A673 (cell line): ENCODE measurements around the gene ZNF627. TPM values are rescaled to one million over a fixed set of nuclear protein-coding genes. Genes with fewer than 3 reads are reported as not detected.
"Not testable (repeated sequence)": the region's sequence is repeated elsewhere in the genome, so short reads cannot be mapped to it uniquely, and the experiment has no call there.

Source experiments
- BruUV-seq: library from RNA; stranded (reverse); fragments of 400-500 nt; replicated peaks from 2 replicates; lab custom pipeline; 2021; lab: Mats Ljungman, UMichigan
- CTCF ChIA-PET: fragments of 300-600 bp; sonication (Branson Sonifier 250); formaldehyde crosslinking; loops from one replicate; lab custom pipeline; 2022; ENCODE audit warnings: antibody characterized with exemption; lab: Charles Lee
- POLR2A ChIA-PET: fragments of 300-600 bp; sonication (Branson Sonifier 250); formaldehyde crosslinking; loops from one replicate; lab custom pipeline; 2022; ENCODE audit warnings: antibody characterized with exemption; ENCODE audit not compliant: low non-redundant PET; lab: Charles Lee
- DNase-seq: peaks from one replicate; pipeline ENCODE4 v3.0.0-alpha.2; 2015; ENCODE audit warnings: low spot score
- H3K27ac ChIP-seq: fragments of 200-600 bp; sonication (generic); 2 replicates; pipeline ENCODE4 v1.5.1; 2016; ENCODE audit warnings: mixed run types, low read depth, mild to moderate bottlenecking, mixed read lengths, antibody characterized with exemption, low read length; ENCODE audit not compliant: poor library complexity, severe bottlenecking
- H3K27me3 ChIP-seq: fragments of 200-600 bp; sonication (generic); replicated peaks from 2 replicates; pipeline ENCODE4 v1.6.1; 2017; ENCODE audit warnings: mixed run types, low read depth, mild to moderate bottlenecking, mixed read lengths, antibody characterized with exemption, low read length; ENCODE audit not compliant: insufficient read depth, poor library complexity
- H3K36me3 ChIP-seq: fragments of 200-600 bp; sonication (generic); 2 replicates; pipeline ENCODE4 v1.6.1; 2016; ENCODE audit warnings: mixed run types, mild to moderate bottlenecking, mixed read lengths, antibody characterized with exemption, low read length; ENCODE audit not compliant: insufficient read depth, poor library complexity, severe bottlenecking
- H3K4me1 ChIP-seq: fragments of 200-600 bp; sonication (generic); 2 replicates; pipeline ENCODE4 v1.6.1; 2017; ENCODE audit warnings: mixed run types, mild to moderate bottlenecking, mixed read lengths, antibody characterized with exemption, low read length; ENCODE audit not compliant: insufficient read depth, poor library complexity, severe bottlenecking
- H3K4me3 ChIP-seq: fragments of 200-600 bp; sonication (generic); 2 replicates; pipeline ENCODE4 v1.5.1; 2016; ENCODE audit warnings: low read depth, mixed run types, mild to moderate bottlenecking, mixed read lengths, low read length; ENCODE audit not compliant: poor library complexity, severe bottlenecking
- H3K9me3 ChIP-seq: fragments of 200-600 bp; sonication (generic); 2 replicates; pipeline ENCODE4 v1.6.1; 2016; ENCODE audit warnings: mixed run types, low read depth, mild to moderate bottlenecking, mixed read lengths, antibody characterized with exemption, low read length; ENCODE audit not compliant: poor library complexity, severe bottlenecking
- EZH2 ChIP-seq: fragments of 200-600 bp; sonication (generic); IDR thresholded peaks from 2 replicates; pipeline ENCODE4 v1.6.1; 2017; ENCODE audit warnings: borderline replicate concordance, low read depth, mild to moderate bottlenecking, mixed read lengths, antibody characterized with exemption, low read length; ENCODE audit not compliant: poor library complexity, severe bottlenecking
- intact Hi-C: fragments of 100-400 bp; cut with micrococcal nuclease; formaldehyde crosslinking; loops from one replicate; pipeline ENCODE4 v1.10.0; 2022; ENCODE audit not compliant: unreplicated experiment
- total RNA-seq: library from RNA; stranded (reverse); gene quantifications from 2 replicates; pipeline ENCODE4 v1.2.3, GENCODE V29; 2021
- TF ChIP-seq, protein P1 (sequence below): fragments of 300-800, 200-600 bp; sonication (generic); conservative IDR thresholded peaks from 2 replicates; pipeline ENCODE4 v1.5.1; 2017; ENCODE audit warnings: low read depth, mild to moderate bottlenecking, antibody characterized with exemption, low read length, moderate library complexity, mixed read lengths

ZNF627 gene
- total RNA-seq, 1 experiment from 2014 or later = 13.9 TPM

DNA sequence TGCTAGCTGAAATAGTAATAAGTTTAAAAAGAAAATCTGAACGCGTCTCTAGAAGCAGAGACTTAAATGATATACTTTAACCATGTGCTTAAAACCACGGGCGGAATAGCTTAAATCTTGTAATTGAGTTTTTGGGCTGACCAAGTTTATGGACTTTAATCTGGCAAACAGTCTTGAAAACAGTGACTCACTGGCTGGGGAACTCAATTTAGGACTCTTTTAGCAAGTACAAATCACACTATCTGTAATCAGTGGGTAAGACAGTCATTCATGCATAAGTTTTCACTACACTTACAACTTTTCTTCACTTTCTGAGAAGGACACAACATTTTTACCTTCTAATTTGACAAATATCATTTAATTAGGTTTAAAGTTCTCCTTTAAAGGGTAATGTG is 26.8 kb downstream of the ZNF627 start:
- CTCF ChIA-PET = interaction anchor here (0.7 kb wide), 1 partner anchor 64 kb away, joined by 5 read pairs; no protein-coding TSS in a partner anchor
- H3K4me3 ChIP-seq = peak overlapping the region; percentile 36
- BruUV-seq = no TSS peak

DNA sequence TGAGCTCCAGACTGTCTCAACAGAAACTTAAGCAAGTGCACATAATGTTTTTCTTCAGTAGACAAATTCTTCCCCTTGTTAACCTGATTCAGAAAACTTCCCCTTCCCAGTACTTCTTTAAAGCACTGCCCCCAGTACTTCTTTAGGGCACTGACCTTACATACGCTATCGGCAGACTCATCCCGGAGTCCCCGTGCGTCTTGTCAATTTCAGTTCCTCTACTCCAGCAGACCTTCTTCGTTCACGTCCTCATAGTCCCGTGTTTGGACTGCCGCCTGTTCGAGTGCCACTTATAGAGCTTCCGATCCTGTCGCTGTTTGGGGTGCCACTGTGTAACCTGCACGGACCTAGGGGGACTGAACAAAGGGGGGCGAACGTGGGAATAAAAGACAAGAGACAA is 29.0 kb downstream of the ZNF627 start:
- no peak for DNase-seq
- Histone ChIP-seq H3K4me3 (no peak overlapping the region), H3K4me1 (peaks cover 10% of the 10 kb centered on the region), H3K36me3 (no peaks in the 10 kb centered on the region), H3K27me3 (no peaks in the 10 kb centered on the region), H3K9me3 (no peaks in the 10 kb centered on the region), H3K27ac (no peak overlapping the region)
- ChIA-PET POLR2A (no interaction called here), CTCF (no interaction called here)
- TF ChIP-seq, protein P1, sequence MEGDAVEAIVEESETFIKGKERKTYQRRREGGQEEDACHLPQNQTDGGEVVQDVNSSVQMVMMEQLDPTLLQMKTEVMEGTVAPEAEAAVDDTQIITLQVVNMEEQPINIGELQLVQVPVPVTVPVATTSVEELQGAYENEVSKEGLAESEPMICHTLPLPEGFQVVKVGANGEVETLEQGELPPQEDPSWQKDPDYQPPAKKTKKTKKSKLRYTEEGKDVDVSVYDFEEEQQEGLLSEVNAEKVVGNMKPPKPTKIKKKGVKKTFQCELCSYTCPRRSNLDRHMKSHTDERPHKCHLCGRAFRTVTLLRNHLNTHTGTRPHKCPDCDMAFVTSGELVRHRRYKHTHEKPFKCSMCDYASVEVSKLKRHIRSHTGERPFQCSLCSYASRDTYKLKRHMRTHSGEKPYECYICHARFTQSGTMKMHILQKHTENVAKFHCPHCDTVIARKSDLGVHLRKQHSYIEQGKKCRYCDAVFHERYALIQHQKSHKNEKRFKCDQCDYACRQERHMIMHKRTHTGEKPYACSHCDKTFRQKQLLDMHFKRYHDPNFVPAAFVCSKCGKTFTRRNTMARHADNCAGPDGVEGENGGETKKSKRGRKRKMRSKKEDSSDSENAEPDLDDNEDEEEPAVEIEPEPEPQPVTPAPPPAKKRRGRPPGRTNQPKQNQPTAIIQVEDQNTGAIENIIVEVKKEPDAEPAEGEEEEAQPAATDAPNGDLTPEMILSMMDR = no peak
- no peak for TF ChIP-seq EZH2
- intact Hi-C loops = no loop called here
- BruUV-seq = no TSS peak

More for the DNA sequence above, 26.8 kb downstream of the ZNF627 start:
- Histone ChIP-seq H3K9me3 (peaks cover under 1% of the 10 kb centered on the region), H3K4me1 (peaks cover 10% of the 10 kb centered on the region), H3K36me3 (peaks cover 18% of the 10 kb centered on the region), H3K27ac (no peak overlapping the region), H3K27me3 (no peaks in the 10 kb centered on the region)
- DNase-seq = peak; percentile 34
- POLR2A ChIA-PET = interaction anchor here (0.6 kb wide), 1 partner anchor 488 kb away, joined by 3 read pairs; no protein-coding TSS in a partner anchor
- intact Hi-C loops = no loop called here
- TF ChIP-seq, protein P1 = no peak
- TF ChIP-seq EZH2 = no peak

DNA sequence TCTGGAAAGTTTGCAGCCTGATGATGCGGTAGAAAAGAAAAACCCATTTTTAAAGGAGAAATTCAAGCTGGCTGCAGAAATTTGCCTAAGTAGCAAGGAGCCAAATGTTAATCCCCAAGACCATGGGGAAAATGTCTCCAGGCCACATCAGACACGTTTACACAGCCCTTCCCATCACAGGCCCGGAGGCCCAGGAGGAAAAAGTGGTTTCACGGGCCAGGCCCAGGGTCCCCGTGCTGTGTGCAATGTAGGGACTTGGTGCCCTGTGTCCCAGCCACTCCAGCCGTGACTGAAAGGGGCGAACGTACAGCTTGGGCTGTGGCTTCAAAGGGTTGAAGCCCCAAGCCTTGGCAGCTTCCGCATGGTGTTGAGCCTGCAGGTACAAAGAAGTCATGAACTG is 35.9 kb downstream of the ZNF627 start:
- intact Hi-C loops = no loop called here
- POLR2A ChIA-PET = no interaction called here
- CTCF ChIA-PET = no interaction called here

DNA sequence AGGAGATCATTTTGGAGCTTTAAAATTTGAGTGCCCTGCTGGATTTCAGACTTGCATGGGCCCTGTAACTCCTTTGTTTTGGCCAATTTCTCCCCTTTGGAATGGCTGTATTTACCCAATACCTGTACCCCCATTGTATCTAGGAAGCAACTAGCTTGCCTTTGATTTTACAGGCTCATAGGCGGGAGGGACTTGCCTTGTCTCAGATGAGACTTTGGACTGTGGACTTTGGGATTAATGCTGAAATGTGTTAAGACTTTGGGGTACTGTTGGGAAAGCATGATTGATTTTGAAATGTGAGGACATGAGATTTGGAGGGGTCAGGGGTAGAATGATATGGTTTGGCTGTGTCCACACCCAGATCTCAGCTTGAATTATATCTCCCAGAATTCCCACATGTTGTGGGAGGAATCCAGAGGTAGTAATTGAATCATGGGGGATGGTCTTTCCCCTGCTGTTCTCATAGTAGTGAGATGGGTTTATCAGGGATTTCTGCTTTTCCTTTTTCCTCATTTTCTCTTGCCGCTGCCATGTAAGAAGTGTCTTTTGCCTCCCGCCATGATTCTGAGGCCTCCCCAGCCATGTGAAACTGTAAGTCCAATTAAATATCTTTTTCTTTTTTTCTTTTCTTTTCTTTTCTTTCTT is 36.9 kb downstream of the ZNF627 start:
- H3K27ac ChIP-seq, H3K27me3 ChIP-seq, H3K4me1 ChIP-seq, intact Hi-C loops, H3K9me3 ChIP-seq, H3K36me3 ChIP-seq, CTCF ChIA-PET, H3K4me3 ChIP-seq, DNase-seq, POLR2A ChIA-PET, BruUV-seq: not testable (repeated sequence)

More for the DNA sequence above, 35.9 kb downstream of the ZNF627 start:
- TF ChIP-seq, protein P1 = no peak
- no peak for TF ChIP-seq EZH2
- Histone ChIP-seq H3K4me3 (no peak overlapping the region), H3K36me3 (no peaks in the 10 kb centered on the region), H3K27ac (no peak overlapping the region), H3K27me3 (no peaks in the 10 kb centered on the region), H3K9me3 (peaks cover 4% of the 10 kb centered on the region), H3K4me1 (no peaks in the 10 kb centered on the region)
- DNase-seq = no peak
- BruUV-seq = no TSS peak
